Measurements from ENCODE around the gene KRT35. TPM values are rescaled to one million over a fixed set of nuclear protein-coding genes. Genes with fewer than 3 reads are reported as not detected.

The KRT35 gene
- total RNA-seq (2021; ENCODE audit: unreplicated experiment) (not detected), Bru-seq, nascent RNA (not detected), BruChase-seq, experiment 1, labeled RNA remaining after a 6-hour chase (not detected), BruChase-seq, experiment 2, labeled RNA remaining after a 2-hour chase (not detected)
- polyA plus RNA-seq (2012): not detected in 2 replicates
- long read RNA-seq: 0 reads

DNA sequence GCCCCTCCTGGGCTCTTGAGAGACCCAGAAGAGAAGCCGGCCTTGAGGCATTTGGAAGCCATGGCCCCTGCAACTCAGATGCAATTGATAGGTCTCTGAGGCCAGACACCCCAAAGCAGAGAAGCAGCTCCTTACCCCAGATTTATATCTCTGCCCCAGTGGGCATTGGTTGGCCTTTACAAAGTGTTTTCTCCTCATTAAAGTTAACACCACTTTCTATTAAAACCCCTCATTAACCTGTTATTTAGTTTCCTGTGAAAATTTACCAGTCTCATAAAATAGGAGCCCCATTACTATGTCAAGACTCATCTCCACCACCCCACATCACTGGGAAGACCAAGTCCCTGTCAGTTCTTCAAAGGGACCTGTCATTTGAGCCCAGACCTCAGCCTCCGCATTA, at the start of gene KRT35:
Gene KRT35, minus strand, starts transcription at position 116 of the 400 bp plus-strand sequence. Its CDS starts 54 bp downstream, at position 62.
- Histone ChIP-seq H3K27ac (ENCODE audit: low read depth, low read length) (no peak within 1 kb of the TSS), H3K4me1 (ENCODE audit: control insufficient read depth in 1 of 2, insufficient read depth in 2 of 2, low read length in 2 of 2) (no peaks in the 10 kb centered on the region; a peak in 1 of 4 replicates), H3K4me3 (replicated peaks in 1 of 2; ENCODE audit: low read depth in 1 of 2, low read length in 2 of 2) (no peak within 1 kb of the TSS), H3K36me3 (ENCODE audit: control insufficient read depth in 1 of 2, insufficient read depth in 2 of 2, low read length in 2 of 2) (no peaks in the 10 kb centered on the region), H3K9ac (ENCODE audit: low read length) (no peak within 1 kb of the TSS), H3K9me2 (ENCODE audit: insufficient read depth) (no peaks in the 10 kb centered on the region), H4K20me1 (ENCODE audit: insufficient read depth) (no peaks in the 10 kb centered on the region), H3K27me3 (ENCODE audit: insufficient read depth, low read length) (no peaks in the 10 kb centered on the region), H3K9me3 (ENCODE audit: control insufficient read depth in 1 of 2, insufficient read depth in 1 of 2, low read depth in 1 of 2, low read length in 2 of 2) (no peaks in the 10 kb centered on the region), H2AFZ (ENCODE audit: low read depth, low read length, poor library complexity, severe bottlenecking) (no peak within 1 kb of the TSS), H3K4me2 (ENCODE audit: low read length) (no peak within 1 kb of the TSS), H3K79me2 (ENCODE audit: insufficient read depth, low read length) (no peaks in the 10 kb centered on the region)
- TF ChIP-seq CBX3 (IDR thresholded peaks at IDR 0.05; ENCODE audit: low read depth) (no peak), TCF7L2 (IDR thresholded peaks at IDR 0.05; ENCODE audit: borderline replicate concordance, extremely low read depth, insufficient read depth, insufficient read length) (no peak), EGR1 (IDR thresholded peaks at IDR 0.05; ENCODE audit: low read depth) (no peak), RAD21 (IDR thresholded peaks at IDR 0.05; ENCODE audit: low read depth) (no peak), ELF1 (IDR thresholded peaks at IDR 0.05; ENCODE audit: borderline replicate concordance, low read depth) (no peak), POLR2A (IDR thresholded peaks at IDR 0.05; ENCODE audit: borderline replicate concordance, extremely low read depth, insufficient read depth, insufficient read length) (no peak), CTCF (IDR thresholded peaks at IDR 0.05 in 2 of 3, conservative IDR thresholded peaks at IDR 0.05 in 1 of 3; ENCODE audit: borderline replicate concordance in 1 of 3, insufficient read depth in 1 of 3, low read depth in 2 of 3, low read length in 2 of 3) (no peak), EZH2 (IDR thresholded peaks at IDR 0.05) (no peak)
- TF ChIP-seq, protein P1, sequence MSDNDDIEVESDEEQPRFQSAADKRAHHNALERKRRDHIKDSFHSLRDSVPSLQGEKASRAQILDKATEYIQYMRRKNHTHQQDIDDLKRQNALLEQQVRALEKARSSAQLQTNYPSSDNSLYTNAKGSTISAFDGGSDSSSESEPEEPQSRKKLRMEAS (IDR thresholded peaks at IDR 0.05): no peak
- ChIA-PET CTCF (no interaction called here), POLR2A (no interaction called here), RAD21 (ENCODE audit: low non-redundant PET in 1 of 2, low total read pairs in 2 of 2, uncharacterized antibody in 2 of 2, unreplicated experiment in 2 of 2) (no interaction called here)
- DNase-seq (ENCODE audit: low read depth, low spot score): no peak
- intact Hi-C loops (cut with micrococcal nuclease): no loop called here
- no peak for ATAC-seq
- BruUV-seq (replicated peaks): no TSS peak

All from HCT116 (cell line).